Non-pigmented ciliary epithelial cell (primary cell): ENCODE measurements around the gene DENND4A.
"Not testable (repeated sequence)": the region's sequence is repeated elsewhere in the genome, so short reads cannot be mapped to it uniquely, and the experiment has no call there.

Experiments used
- DNase-seq: peaks from one replicate; pipeline ENCODE4 v3.0.0-alpha.2; 2010; ENCODE audit warnings: low read depth

Gene DENND4A

DNA sequence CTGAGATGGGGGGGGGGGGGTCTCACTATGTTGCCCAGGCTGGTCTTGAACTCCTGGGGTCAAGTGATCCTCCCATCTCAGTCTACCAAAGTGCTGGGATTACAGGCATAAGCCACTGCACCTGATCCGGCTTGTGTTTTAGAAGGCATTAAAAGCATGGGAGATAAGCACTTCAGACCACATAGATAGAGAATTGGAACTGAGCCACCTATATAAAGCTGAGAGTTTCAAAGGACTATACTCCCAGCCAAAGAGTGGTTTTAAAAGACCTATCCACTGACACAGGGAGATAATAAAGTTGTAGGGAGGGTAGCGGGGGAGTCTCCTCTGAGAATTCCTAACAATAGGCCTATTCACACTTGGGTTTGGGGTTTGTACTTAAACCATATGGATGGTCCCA, 34.8 kb downstream of the DENND4A start:
- DNase-seq: no peak

- DNase-seq: no peak
These were observed 39.9 kb downstream of the DENND4A start for GRCh38 chr15:65752151-65752700.

GRCh38 chr15:65751431-65751830, 40.7 kb downstream of the DENND4A start:
- DNase-seq: no peak

GRCh38 chr15:65747265-65747664, 44.8 kb downstream of the DENND4A start:
- DNase-seq: no peak

- no peak for DNase-seq
These were observed 48.3 kb downstream of the DENND4A start for GRCh38 chr15:65743637-65744252.

GRCh38 chr15:65740148-65740547, 51.9 kb downstream of the DENND4A start:
- DNase-seq: no peak

DNA sequence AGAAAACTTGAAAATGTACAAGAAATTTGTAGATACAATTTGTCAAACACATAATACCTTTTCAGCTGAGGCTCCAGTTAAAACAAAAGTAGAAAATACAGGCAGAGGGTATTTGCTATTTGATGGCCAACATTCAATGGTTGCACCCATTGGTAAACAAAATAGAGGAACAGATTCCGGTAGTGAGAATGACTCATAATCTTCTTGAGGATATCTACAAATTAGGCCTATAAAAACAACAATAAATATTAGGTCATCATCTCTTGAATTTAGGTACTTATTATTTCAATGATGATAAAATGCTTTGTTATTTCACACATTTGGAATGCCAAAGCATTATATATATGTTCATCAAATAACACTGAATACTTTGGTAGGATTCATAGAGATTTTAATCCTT, 53.4 kb downstream of the DENND4A start:
- no peak for DNase-seq

DNA sequence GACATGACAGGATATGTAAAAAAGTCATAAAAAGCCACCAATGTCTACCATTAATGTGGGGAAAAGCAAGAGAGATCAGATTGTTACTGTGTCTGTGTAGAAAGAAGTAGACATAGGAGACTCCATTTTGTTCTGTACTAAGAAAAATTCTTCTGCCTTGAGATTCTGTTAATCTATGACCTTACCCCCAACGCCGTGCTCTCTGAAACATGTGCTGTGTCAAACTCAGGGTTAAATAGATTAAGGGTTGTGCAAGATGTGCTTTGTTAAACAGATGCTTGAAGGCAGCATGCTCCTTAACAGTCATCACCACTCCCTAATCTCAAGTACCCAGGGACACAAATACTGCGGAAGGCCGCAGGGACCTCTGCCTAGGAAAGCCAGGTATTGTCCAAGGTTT, 58.5 kb downstream of the DENND4A start:
- DNase-seq: not testable (repeated sequence)

DNA sequence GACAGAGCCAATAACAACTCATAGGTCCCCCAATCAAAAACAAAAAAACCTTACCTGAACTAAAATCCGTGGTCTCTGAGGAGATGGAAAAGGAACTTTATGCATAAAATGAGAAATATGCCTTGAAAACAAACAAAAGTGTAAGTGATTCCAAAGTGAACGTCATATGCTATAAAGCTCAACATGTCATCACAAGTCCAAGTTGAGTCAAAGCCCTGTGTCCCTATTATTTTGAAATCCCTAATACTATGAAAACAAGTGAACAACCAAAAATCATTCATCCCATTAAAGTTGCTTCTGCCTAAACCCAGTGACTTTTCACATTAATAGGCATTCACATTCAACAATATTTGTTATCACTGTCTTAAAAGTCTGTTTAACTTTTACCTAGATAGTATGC, 59.4 kb downstream of the DENND4A start:
- DNase-seq: no peak

DNA sequence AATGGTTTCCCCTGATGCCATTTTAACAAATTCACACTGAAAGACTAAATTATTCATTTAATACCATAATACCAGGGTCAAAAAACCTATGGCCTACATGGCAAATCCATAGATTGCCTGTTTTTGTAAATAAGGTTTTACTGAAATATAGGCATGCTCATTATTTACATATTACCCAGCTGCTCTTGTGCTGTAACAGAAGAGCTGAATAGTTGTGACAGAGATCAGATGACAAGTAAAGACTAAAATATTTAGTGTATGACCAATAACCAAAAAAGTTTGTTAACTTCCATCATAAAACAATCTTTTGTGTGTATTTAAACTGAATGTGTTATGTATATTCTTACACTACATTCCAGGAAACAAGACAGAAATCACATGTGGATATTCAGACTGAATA, 60.2 kb downstream of the DENND4A start:
- no peak for DNase-seq

DNA sequence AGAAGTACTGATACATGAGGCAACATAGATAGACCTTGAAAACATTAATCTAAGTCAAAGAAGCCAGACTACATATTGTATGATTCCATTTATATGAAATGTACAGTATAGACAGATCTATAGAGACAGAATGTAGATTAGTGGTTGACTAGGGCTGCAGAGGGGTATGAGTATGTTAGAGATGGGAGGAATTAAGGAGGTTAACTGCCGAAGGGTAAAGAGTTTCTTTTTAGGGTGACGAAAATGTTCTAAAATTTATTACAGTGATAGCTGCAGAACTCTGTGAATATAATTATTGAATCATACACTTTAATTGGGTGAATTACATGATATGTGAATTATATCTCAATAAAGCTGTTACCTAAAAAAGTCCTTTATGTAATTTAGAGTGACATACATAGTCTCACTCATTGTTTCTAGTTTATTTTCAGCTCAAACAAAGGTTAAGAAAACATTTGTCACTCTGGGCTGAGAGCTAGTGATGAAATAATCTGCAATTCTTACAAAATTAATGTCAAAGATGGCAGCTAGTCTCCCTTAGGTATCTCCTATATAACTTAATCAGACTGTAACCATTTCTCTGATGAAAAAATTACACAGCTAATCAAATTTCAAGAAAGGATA, 61.4 kb downstream of the DENND4A start:
- no peak for DNase-seq

DNA sequence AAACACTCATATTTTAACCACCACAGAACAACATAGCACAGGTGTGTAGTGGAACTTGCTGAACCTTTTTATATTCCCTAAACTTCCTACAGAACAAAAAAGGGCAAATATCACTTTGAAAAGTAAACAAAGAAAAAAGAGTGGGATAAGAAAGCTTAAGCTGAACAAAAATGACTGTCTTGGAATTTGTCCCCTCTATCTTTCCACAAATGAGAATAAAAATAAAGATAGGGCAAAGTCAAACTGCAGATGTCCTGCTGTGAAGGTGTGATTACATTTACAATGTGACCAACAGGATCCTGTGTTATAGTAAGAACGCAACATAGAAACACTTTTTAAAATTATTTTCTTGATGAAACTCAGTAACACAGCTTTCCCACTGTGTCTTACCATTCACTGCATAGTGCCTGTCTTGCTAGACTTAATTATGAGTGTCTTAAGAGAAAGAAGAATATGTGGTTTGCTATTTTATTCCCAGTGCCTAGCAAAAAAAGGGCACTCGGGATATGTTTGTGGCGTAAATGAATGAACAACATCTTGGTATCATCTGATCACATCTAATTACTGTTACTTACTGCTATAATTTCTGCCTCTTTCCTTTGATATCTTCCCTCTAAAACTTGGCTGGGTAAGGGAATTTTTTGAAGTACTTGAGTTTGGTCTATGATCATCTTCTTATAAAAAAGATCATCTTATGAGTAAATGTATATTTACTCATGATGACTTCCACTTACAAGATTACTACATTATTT, 67.5 kb downstream of the DENND4A start:
- DNase-seq: no peak

DNA sequence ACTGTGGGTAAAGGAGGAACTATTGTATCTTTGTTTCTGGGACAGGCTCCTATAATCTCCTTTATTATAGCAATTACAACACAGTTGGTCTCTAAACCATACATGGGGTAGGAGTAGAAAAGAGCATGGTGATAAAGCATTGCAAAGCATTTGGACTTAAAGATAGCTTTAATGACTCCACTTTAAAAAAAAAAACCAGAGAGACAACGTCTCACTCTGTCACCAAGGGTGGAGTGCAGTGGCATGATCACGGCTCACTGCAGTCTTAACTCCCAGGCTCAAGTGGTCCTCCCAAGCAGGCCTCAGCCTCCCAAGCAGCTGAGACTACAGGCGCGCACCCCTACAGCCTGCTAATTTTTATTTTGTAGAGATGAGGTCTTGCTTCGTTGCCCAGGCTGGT, 68.2 kb downstream of the DENND4A start:
- no peak for DNase-seq

GRCh38 chr15:65722191-65722590, 69.9 kb downstream of the DENND4A start:
- no peak for DNase-seq

DNA sequence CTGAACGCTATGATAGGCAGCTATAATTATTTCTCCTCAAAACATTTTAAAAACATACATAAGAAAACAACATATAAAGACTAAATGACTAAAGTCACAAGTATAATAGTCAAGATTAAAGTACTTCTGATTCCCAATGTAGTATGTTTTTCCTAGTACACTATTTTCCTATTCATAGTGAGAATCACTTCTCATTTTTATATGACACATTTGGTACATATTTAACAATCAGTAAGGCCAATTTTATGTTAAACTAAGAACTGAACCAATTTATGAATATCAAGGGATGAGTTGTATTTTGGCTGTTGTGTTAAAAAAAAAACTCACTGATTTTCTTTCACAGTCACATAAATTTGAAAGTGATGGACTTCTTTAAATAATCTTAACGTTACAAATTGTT, 79.7 kb downstream of the DENND4A start:
- no peak for DNase-seq

GRCh38 chr15:65695081-65695480, 97.0 kb downstream of the DENND4A start:
- no peak for DNase-seq

DNA sequence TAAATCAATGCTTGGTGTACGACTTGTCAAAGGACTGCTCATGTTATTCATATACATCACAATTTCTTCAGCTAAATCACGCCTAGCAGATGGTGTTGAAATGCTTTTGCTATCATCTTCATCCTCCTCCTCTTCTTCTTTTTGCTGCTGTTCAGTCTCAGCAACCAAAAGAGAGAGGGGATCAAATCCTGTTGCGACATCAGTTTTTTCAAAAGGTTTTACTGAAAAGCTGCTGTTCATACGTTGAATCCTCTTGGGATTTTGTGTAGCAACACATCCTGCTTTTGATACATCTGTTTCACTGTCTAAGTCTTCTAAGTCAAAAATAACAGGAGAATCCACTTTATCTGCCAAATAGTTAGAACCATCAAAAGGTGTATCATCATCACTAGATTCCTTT, 101.3 kb downstream of the DENND4A start:
- DNase-seq: no peak

DNA sequence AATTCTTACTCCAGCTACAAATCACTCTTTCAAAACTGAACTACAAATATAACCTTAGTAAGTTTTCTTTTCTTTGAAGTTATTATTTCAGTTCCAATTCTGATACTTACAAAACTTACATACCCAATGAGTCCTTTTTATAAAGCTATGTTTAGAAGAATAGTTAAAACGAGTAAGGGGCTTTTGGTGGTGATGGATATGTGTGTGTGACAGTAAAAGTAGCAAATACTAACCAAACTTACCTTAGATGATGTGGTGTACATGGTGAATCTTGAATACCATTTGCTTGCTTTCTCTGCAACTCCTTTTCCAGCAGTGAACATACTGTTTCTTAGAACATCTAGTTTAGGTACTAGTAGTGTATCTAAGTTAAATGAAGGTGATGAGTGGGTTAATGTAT, 101.9 kb downstream of the DENND4A start:
- no peak for DNase-seq

DNA sequence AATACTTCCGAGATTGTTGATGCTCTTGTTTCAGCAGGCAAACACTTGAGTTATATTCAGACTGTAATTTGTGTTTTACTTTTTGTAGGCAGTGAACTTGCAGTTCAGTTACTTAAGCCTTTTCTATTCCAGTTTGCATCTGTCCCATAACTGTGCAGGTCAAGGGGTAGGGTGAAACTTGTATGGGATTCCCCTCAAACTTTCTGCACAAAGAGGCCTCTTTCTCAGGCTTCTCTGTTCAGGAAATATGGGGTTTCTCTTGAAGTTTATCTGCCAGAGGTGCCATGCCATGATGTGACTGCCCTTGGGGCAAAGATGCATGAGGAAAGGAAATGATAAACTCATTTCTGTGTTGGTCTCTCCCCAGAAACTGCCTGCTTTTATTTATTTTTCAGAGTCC, 103.6 kb downstream of the DENND4A start:
- no peak for DNase-seq

DNA sequence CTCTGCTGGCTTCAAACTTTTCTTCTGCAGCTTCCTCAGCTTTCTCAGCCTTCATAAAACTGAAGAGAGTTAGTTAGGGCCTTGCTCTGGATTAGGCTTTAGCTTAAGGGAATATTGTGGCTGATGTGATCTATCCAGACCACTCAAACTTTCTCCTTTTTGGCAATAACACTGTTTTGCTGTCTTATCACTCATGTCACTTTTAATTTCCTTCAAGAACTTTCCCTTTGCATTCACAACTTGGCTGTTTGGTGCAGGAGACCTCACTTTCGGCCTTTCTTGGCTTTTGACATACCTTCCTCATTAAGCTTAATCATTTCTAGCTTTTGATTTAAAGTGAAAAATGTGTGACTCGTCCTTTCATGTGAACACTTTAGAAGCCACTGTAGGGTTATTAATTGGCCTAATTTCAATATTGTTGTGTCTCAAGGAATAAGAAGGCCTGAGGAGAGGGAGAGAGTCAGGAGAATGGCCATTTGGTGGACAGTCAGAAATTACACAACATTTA, 109.6 kb downstream of the DENND4A start:
- DNase-seq: no peak

DNA sequence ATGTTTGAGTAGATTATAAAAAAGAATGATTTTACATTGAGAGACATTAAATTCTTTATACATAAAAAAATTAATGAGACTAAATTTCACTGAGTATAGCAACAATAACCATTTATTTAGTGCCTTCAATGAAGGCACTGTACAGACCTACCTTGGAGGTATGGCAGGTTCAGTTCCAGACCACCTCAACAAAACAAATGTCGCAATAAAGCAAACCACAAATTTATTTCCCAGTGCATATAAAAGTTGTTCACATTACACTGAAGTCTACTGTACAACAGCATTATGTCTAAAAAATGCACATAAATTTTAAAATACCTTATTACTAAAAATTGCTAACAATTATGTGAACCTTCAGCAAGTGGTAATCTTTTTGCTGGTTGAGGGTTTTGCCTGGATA, 111.5 kb downstream of the DENND4A start:
- DNase-seq: no peak

DNA sequence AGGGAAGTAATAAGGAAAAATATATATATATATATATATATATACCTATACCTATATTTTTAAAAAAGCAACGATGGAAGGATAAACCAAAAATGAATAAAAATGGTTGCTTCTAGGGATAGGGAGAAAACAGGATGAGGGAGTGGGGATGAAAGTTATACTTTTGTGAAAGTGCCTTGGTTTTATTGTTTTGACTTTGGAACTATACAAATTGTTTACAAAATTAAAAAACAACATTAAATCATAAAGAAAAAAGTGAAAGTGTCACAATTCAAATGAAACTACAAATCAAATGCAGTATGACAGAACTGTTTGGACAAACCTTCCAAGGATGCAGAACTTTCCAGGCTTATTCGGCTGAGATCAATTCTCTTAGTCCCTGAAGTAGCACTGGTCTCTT, 116.0 kb downstream of the DENND4A start:
- DNase-seq: no peak

DNA sequence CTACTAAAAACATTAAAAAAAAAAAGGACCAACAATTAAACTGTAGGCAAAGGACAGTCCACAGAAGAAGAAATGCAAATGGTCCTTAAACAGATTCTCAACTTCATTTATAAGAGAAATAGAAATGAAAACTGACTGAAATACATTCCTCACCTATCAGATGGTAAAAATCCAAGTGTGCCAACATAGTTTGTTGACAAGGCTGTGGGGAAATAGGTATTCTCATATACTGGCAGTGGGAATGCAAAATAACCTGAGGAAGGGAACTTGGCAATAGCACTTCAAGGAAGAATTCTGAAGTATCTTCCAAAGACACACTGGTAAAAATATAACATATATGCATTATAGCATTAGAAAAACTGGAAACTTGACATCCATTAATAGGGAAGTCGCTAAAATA, 116.5 kb downstream of the DENND4A start:
- DNase-seq: no peak
